ENCODE results near the gene GRIN1. TPM values are rescaled to one million over a fixed set of nuclear protein-coding genes. Genes with fewer than 3 reads are reported as not detected.
A peak's percentile ranks its signal among the peaks of the same experiment; 100 is the strongest.

The GRIN1 gene
- total and polyA plus RNA-seq, 10 of the 15 experiments (the other 5 are each of a cell fraction or from before 2014, with no cell fraction given) = 0.05 to 0.10 (median 0.06) TPM; not detected in 6

DNA sequence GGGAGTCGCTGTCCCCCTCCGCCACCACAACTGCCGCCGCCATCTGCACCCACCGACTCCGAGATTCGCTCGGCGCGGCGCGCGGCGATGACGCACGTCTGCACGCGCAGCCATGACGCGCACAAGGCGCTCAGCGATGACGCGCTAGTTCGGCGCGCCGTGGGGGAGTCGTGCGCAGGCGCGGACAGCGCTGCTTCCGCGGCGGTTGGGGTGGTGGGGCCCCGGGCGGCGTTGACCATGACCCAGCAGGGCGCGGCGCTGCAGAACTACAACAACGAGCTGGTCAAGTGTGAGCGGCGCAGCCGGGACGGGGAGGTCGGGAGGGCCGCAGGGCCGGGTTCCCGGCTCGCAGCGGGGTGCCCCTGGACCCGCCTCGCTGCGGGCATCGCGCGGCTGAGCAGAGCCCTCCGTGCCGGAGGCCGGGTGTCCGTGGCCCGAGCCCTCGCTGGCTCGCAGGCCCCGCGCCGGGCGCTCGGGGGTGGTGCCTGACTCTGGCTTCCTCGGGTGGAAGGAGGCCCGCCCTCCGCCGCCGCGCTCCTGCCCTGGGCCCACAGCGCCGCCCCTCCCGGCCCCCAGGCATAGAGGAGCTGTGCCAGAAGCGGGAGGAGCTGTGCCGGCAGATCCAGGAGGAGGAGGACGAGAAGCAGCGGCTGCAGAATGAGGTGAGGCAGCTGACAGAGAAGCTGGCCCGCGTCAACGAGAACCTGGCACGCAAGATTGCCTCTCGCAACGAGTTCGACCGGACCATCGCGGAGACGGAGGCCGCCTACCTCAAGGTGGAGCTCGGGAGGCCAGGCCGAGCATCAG, 49.7 kb downstream of the GRIN1 start, which contains the start of the genes ANAPC2 and SSNA1 (continued):
- 0 out of 2 replicates have a peak, but pooled peaks have one; percentile 33 for TF ChIP-seq ZBTB40 (IDR thresholded peaks at IDR 0.05; ENCODE audit: borderline replicate concordance)
- TF ChIP-seq RBBP5 (conservative IDR thresholded peaks at IDR 0.05) = no peak
- no peak for TF ChIP-seq MEF2A (IDR thresholded peaks at IDR 0.05; ENCODE audit: insufficient read depth, low read depth, low read length)
- TF ChIP-seq SIX5 (IDR thresholded peaks at IDR 0.05; ENCODE audit: low read depth, low read length, severe bottlenecking) = peak; percentile 77
- no peak for TF ChIP-seq MYB (IDR thresholded peaks at IDR 0.05; ENCODE audit: borderline replicate concordance, low read depth, low read length)
- peak; percentile 84 for TF ChIP-seq NRF1 (conservative IDR thresholded peaks at IDR 0.05; ENCODE audit: low read depth, low read length)
- peak; percentile 87 for TF ChIP-seq SMARCA5 (IDR thresholded peaks at IDR 0.05)
- no peak for TF ChIP-seq ATF2 (IDR thresholded peaks at IDR 0.05; ENCODE audit: low read length)
- TF ChIP-seq SREBF1 (IDR thresholded peaks at IDR 0.05; ENCODE audit: low read length) = peak; percentile 70
- TF ChIP-seq JUND (IDR thresholded peaks at IDR 0.05; ENCODE audit: low read depth, low read length) = 0 out of 2 replicates have a peak, but pooled peaks have one; percentile 35
- TF ChIP-seq HCFC1 (IDR thresholded peaks at IDR 0.05; ENCODE audit: low read length) = peak; percentile 93
- TF ChIP-seq NFYB (IDR thresholded peaks at IDR 0.05; ENCODE audit: insufficient read depth, low read depth, low read length) = no peak
- TF ChIP-seq RAD21 (IDR thresholded peaks at IDR 0.05; ENCODE audit: insufficient read depth, low read depth, low read length) = peak; percentile 45
